Measurements from ENCODE around the gene TNK2. TPM values are rescaled to one million over a fixed set of nuclear protein-coding genes. Genes with fewer than 3 reads are reported as not detected.

TNK2 gene
- total and polyA plus RNA-seq, 2 experiments from 2014 or later, result 26.1 to 95.3 TPM

DNA sequence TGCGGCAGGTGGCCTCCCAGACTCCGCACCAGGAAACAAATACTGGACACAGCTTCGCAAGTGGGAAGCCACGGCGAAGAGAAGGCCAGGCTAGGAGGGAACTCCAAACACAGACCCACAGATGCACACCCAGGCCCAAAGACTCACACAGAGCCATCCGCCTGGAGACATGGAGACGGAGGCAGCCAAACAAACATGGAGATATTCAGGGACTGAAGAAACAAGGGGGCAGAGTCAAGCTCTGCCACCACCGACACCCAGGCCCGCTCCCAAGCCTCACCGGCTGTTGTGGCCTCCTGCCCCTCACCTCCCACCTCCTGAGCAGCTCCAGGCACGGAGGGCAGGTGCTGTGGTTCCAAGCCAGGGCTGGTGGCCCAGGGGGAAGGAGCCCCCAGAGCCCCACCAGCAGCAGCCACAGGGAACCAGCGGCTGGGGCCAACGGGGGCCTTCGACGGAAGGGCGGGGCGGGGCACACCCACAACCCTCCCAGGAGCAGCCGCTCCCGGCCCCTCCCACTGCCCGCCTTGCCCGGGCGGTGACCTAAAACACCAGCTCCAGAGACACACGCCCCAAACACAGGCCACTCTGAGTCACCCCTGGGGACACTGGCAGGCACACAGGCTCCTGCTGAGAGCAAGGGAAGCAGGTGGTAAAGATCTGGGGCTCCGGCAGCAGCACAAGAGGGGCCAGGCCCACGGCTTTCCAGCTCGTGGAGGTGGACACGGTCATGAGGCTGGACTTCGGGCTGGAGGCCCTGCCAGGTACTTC is 31.9 kb downstream of the TNK2 start:
- DNase-seq (ENCODE audit: low read depth in 1 of 2, low spot score in 1 of 2), result no peak
- no peaks in the 10 kb centered on the region for H3K27me3 ChIP-seq
- peaks cover 6% of the 10 kb centered on the region for H3K4me1 ChIP-seq (ENCODE audit: low read depth)
- TF ChIP-seq CTCF (IDR thresholded peaks at IDR 0.05; ENCODE audit: low read depth, low read length), result no peak
- H3K36me3 ChIP-seq, result peaks cover 20% of the 10 kb centered on the region
- no peak overlapping the region for H3K4me3 ChIP-seq
- no peaks in the 10 kb centered on the region for H3K9me3 ChIP-seq (ENCODE audit: low read depth)
- H3K27ac ChIP-seq, result no peak overlapping the region

GRCh38 chr3:195875482-195876236 is 32.7 kb downstream of the TNK2 start:
- H3K9me3 ChIP-seq (ENCODE audit: low read depth), result no peaks in the 10 kb centered on the region
- TF ChIP-seq CTCF (IDR thresholded peaks at IDR 0.05; ENCODE audit: low read depth, low read length), result no peak
- DNase-seq (ENCODE audit: low read depth in 1 of 2, low spot score in 1 of 2), result no peak
- H3K4me3 ChIP-seq, result no peak overlapping the region
- no peak overlapping the region for H3K27ac ChIP-seq
- H3K4me1 ChIP-seq (ENCODE audit: low read depth), result peaks cover 6% of the 10 kb centered on the region
- H3K27me3 ChIP-seq, result no peaks in the 10 kb centered on the region
- peaks cover 26% of the 10 kb centered on the region for H3K36me3 ChIP-seq

GRCh38 chr3:195873971-195874370 is 34.4 kb downstream of the TNK2 start:
- no peaks in the 10 kb centered on the region for H3K27me3 ChIP-seq
- no peak for TF ChIP-seq CTCF (IDR thresholded peaks at IDR 0.05; ENCODE audit: low read depth, low read length)
- H3K9me3 ChIP-seq (ENCODE audit: low read depth), result no peaks in the 10 kb centered on the region
- peaks cover 6% of the 10 kb centered on the region for H3K4me1 ChIP-seq (ENCODE audit: low read depth)
- no peak overlapping the region for H3K4me3 ChIP-seq
- no peak overlapping the region for H3K27ac ChIP-seq
- peaks cover 32% of the 10 kb centered on the region for H3K36me3 ChIP-seq
- DNase-seq (ENCODE audit: low read depth in 1 of 2, low spot score in 1 of 2), result no peak

DNA sequence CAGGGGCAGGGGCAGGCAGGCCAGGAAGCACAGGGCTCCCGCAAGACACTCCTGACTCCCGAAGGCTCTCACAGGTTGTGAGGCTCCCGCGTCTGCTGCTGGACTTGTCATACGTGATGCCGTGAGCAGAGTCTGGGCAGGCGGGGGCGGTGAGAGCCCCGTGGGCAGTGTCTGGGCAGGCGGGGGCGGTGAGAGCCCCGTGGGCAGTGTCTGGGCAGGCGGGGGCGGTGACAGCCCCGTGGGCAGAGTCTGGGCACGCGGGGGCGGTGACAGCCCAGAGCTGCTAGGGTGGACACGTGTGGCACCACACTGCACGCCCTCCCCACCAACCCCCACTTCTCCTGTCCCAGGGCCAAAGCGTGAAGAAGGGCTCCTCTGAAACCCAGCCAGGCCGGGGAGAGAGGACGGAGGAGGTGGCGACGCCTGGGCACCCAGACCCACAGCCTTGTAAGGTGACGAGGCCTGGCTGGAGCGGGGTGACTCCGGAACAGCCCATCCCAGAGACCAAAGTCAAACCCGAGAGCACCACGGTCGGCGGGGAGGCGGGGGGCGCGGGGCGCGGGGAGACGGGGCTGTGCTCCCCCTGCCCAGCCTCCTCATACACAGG is 35.0 kb downstream of the TNK2 start:
- peaks cover 1% of the 10 kb centered on the region for H3K4me1 ChIP-seq (ENCODE audit: low read depth)
- H3K4me3 ChIP-seq, result no peak overlapping the region
- H3K9me3 ChIP-seq (ENCODE audit: low read depth), result no peaks in the 10 kb centered on the region
- no peaks in the 10 kb centered on the region for H3K27me3 ChIP-seq
- H3K27ac ChIP-seq, result no peak overlapping the region
- no peak for DNase-seq (ENCODE audit: low read depth in 1 of 2, low spot score in 1 of 2)
- TF ChIP-seq CTCF (IDR thresholded peaks at IDR 0.05; ENCODE audit: low read depth, low read length), result no peak
- H3K36me3 ChIP-seq, result peaks cover 34% of the 10 kb centered on the region

- Histone ChIP-seq H3K27me3 (no peaks in the 10 kb centered on the region), H3K4me3 (no peak overlapping the region), H3K36me3 (peaks cover 32% of the 10 kb centered on the region), H3K9me3 (ENCODE audit: low read depth) (no peaks in the 10 kb centered on the region), H3K4me1 (ENCODE audit: low read depth) (no peaks in the 10 kb centered on the region), H3K27ac (no peak overlapping the region)
- no peak for DNase-seq (ENCODE audit: low read depth in 1 of 2, low spot score in 1 of 2)
- TF ChIP-seq CTCF (IDR thresholded peaks at IDR 0.05; ENCODE audit: low read depth, low read length), result no peak
These were observed 35.6 kb downstream of the TNK2 start for GRCh38 chr3:195872800-195873199.
